Hematopoietic multipotent progenitor cell treated with erythropoietin and hydrocortisone succinate and interleukin-3 and kit ligand, for 4 days (in vitro differentiated cells): ENCODE data around the gene PACSIN2.

ENCODE experiments used
- DNase-seq: peaks from one replicate; pipeline ENCODE4 v3.0.0-alpha.2; 2015

The PACSIN2 gene

GRCh38 chr22:42855211-42855610, 159.7 kb downstream of the PACSIN2 start:
- DNase-seq = no peak

GRCh38 chr22:42848941-42849550, 165.9 kb downstream of the PACSIN2 start:
- no peak for DNase-seq

GRCh38 chr22:42847110-42847509, 167.8 kb downstream of the PACSIN2 start:
- no peak for DNase-seq

- no peak for DNase-seq
Observed at GRCh38 chr22:42844756-42845155, 170.2 kb downstream of the PACSIN2 start.

GRCh38 chr22:42842658-42843370, 172.1 kb downstream of the PACSIN2 start:
- DNase-seq = no peak

GRCh38 chr22:42841444-42841843, 173.5 kb downstream of the PACSIN2 start:
- no peak for DNase-seq

GRCh38 chr22:42837556-42837955, 177.4 kb downstream of the PACSIN2 start:
- DNase-seq = no peak

GRCh38 chr22:42836026-42836425, 178.9 kb downstream of the PACSIN2 start:
- no peak for DNase-seq

GRCh38 chr22:42834177-42834949, 180.6 kb downstream of the PACSIN2 start:
- DNase-seq = no peak

- no peak for DNase-seq
Observed at GRCh38 chr22:42833104-42833503, 181.8 kb downstream of the PACSIN2 start.

GRCh38 chr22:42831712-42832111, 183.2 kb downstream of the PACSIN2 start:
- DNase-seq = no peak

- DNase-seq = no peak
Observed at GRCh38 chr22:42830161-42830560, 184.8 kb downstream of the PACSIN2 start.

GRCh38 chr22:42829302-42829701, 185.6 kb downstream of the PACSIN2 start:
- DNase-seq = no peak

GRCh38 chr22:42825796-42826195, 189.2 kb downstream of the PACSIN2 start:
- DNase-seq = no peak

- no peak for DNase-seq
Observed at GRCh38 chr22:42821386-42821785, 193.6 kb downstream of the PACSIN2 start.

- DNase-seq = peak; percentile 72
Observed at GRCh38 chr22:42820045-42820763, 194.7 kb downstream of the PACSIN2 start.
